Right atrium auricular region (tissue), 2 donors: ENCODE results near the gene MGAT4B. TPM values are rescaled to one million over a fixed set of nuclear protein-coding genes. Genes with fewer than 3 reads are reported as not detected.

Experiments
- DNase-seq: peaks from one replicate; pipeline ENCODE4 v3.0.0-alpha.2; 2019; ENCODE audit warnings: low spot score
- H3K27ac ChIP-seq, 2 donors: fragments of 200-600 bp; sonication (generic); 1 replicate in 1 of 2; 2 replicates in 1 of 2; pipeline ENCODE4 v1.5.1; 2016 to 2019
- H3K27me3 ChIP-seq, 2 donors: fragments of 200-600 bp; sonication (generic); one replicate each; pipeline versions ENCODE4 v1.5.1 to v1.6.0; 2017 to 2019
- H3K36me3 ChIP-seq: fragments of 200-600 bp; sonication (generic); one replicate; pipeline ENCODE4 v1.5.1; 2016
- H3K4me1 ChIP-seq, 2 donors: fragments of 200-600 bp; sonication (generic); one replicate each; pipeline versions ENCODE4 v1.5.1 to v1.6.0; 2017 to 2019
- H3K4me3 ChIP-seq, 2 donors: fragments of 200-600 bp; sonication (generic); 1 replicate in 1 of 2; 2 replicates in 1 of 2; pipeline ENCODE4 v1.5.1; 2017 to 2019; ENCODE audit warnings: mild to moderate bottlenecking in 1 of 2, moderate library complexity in 1 of 2
- H3K9me3 ChIP-seq, 2 donors: fragments of 200-600 bp; sonication (generic); one replicate each; pipeline ENCODE4 v1.5.1; 2019
- CTCF ChIP-seq, 2 donors: fragments of 200-600 bp; sonication (generic); IDR thresholded peaks; one replicate each; pipeline ENCODE4 v1.5.1; 2019; ENCODE audit warnings: antibody characterized with exemption in 2 of 2
- total RNA-seq, 2 donors: library from RNA; depleted of rRNA; stranded (reverse); fragments of >200 nt; gene quantifications; one replicate each; pipeline ENCODE4 v1.1.0, GENCODE V29; 2016

Gene MGAT4B
- total RNA-seq, 2 donors from 2014 or later, result 71.7 to 77.1 TPM

- peaks cover 66% of the 10 kb centered on the region for H3K36me3 ChIP-seq
- H3K27me3 ChIP-seq, result no peaks in the 10 kb centered on the region
- no peaks in the 10 kb centered on the region for H3K9me3 ChIP-seq
- no peak overlapping the region for H3K4me3 ChIP-seq
- no peaks in the 10 kb centered on the region for H3K4me1 ChIP-seq
- no peak for TF ChIP-seq CTCF (IDR thresholded peaks at IDR 0.05)
- no peak for DNase-seq
- H3K27ac ChIP-seq, result no peak overlapping the region
Observed at GRCh38 chr5:179776411-179776938, 30.2 kb downstream of the MGAT4B start.

GRCh38 chr5:179774442-179774841 lies 32.2 kb downstream of the MGAT4B start:
- Histone ChIP-seq H3K4me3 (no peak overlapping the region), H3K36me3 (peaks cover 78% of the 10 kb centered on the region), H3K27me3 (no peaks in the 10 kb centered on the region), H3K4me1 (no peaks in the 10 kb centered on the region), H3K27ac (no peak overlapping the region), H3K9me3 (no peaks in the 10 kb centered on the region)
- DNase-seq, result no peak
- TF ChIP-seq CTCF (IDR thresholded peaks at IDR 0.05), result no peak

- Histone ChIP-seq H3K27me3 (no peaks in the 10 kb centered on the region), H3K27ac (no peak overlapping the region), H3K36me3 (peaks cover 85% of the 10 kb centered on the region), H3K9me3 (no peaks in the 10 kb centered on the region), H3K4me3 (no peak overlapping the region), H3K4me1 (no peaks in the 10 kb centered on the region)
- TF ChIP-seq CTCF (IDR thresholded peaks at IDR 0.05), result no peak
- no peak for DNase-seq
Observed at GRCh38 chr5:179773686-179774040, 33.0 kb downstream of the MGAT4B start.

GRCh38 chr5:179772351-179772750 lies 34.3 kb downstream of the MGAT4B start:
- TF ChIP-seq CTCF (IDR thresholded peaks at IDR 0.05), result no peak
- H3K36me3 ChIP-seq, result peaks cover 76% of the 10 kb centered on the region

GRCh38 chr5:179771311-179771895 lies 35.3 kb downstream of the MGAT4B start:
- Histone ChIP-seq H3K9me3 (no peaks in the 10 kb centered on the region), H3K4me1 (peaks cover 0 to 11% of the 10 kb centered on the region in 2 donors), H3K4me3 (no peak overlapping the region), H3K27ac (no peak overlapping the region), H3K27me3 (no peaks in the 10 kb centered on the region), H3K36me3 (peaks cover 80% of the 10 kb centered on the region)
- TF ChIP-seq CTCF (IDR thresholded peaks at IDR 0.05), result no peak
- DNase-seq, result no peak

More at GRCh38 chr5:179772351-179772750, 34.3 kb downstream of the MGAT4B start:
- DNase-seq, result no peak
- H3K9me3 ChIP-seq, result no peaks in the 10 kb centered on the region
- H3K27ac ChIP-seq, result no peak overlapping the region
- H3K4me3 ChIP-seq, result no peak overlapping the region
- no peaks in the 10 kb centered on the region for H3K27me3 ChIP-seq
- H3K4me1 ChIP-seq, result peaks cover 0 to 3% of the 10 kb centered on the region in 2 donors

GRCh38 chr5:179769796-179770195 lies 36.9 kb downstream of the MGAT4B start:
- Histone ChIP-seq H3K27ac (no peak overlapping the region), H3K4me1 (peaks cover 0 to 27% of the 10 kb centered on the region in 2 donors), H3K36me3 (peaks cover 79% of the 10 kb centered on the region), H3K9me3 (no peaks in the 10 kb centered on the region), H3K4me3 (no peak overlapping the region), H3K27me3 (no peaks in the 10 kb centered on the region)
- TF ChIP-seq CTCF (IDR thresholded peaks at IDR 0.05), result no peak
- DNase-seq, result no peak
